CMK (cell line): ENCODE data around the gene SVIL.
"Not testable (repeated sequence)": the region's sequence is repeated elsewhere in the genome, so short reads cannot be mapped to it uniquely, and the experiment has no call there.

Source experiments
- DNase-seq: peaks from one replicate; pipeline ENCODE4 v3.0.0-alpha.2; 2010; ENCODE audit warnings: low read depth

The SVIL gene

GRCh38 chr10:29540016-29540415 is 94.8 kb downstream of the SVIL start:
- no peak for DNase-seq

GRCh38 chr10:29539412-29539811 is 95.4 kb downstream of the SVIL start:
- no peak for DNase-seq

- DNase-seq, result no peak
Observed at GRCh38 chr10:29537799-29538198, 97.0 kb downstream of the SVIL start.

- not testable (repeated sequence) for DNase-seq
Observed at GRCh38 chr10:29536691-29537090, 98.1 kb downstream of the SVIL start.

GRCh38 chr10:29535778-29536453 is 98.9 kb downstream of the SVIL start:
- DNase-seq, result no peak

- DNase-seq, result no peak
Observed at GRCh38 chr10:29535012-29535777, 99.6 kb downstream of the SVIL start.

- DNase-seq, result no peak
Observed at GRCh38 chr10:29534590-29534989, 100.2 kb downstream of the SVIL start.

GRCh38 chr10:29533696-29534285 is 101.0 kb downstream of the SVIL start:
- no peak for DNase-seq

- no peak for DNase-seq
Observed at GRCh38 chr10:29533046-29533445, 101.7 kb downstream of the SVIL start.

GRCh38 chr10:29532256-29532878 is 102.4 kb downstream of the SVIL start:
- DNase-seq, result no peak

- no peak for DNase-seq
Observed at GRCh38 chr10:29530112-29530976, 104.4 kb downstream of the SVIL start.

- no peak for DNase-seq
Observed at GRCh38 chr10:29529146-29529545, 105.6 kb downstream of the SVIL start.

GRCh38 chr10:29525762-29526161 is 109.0 kb downstream of the SVIL start:
- DNase-seq, result no peak

GRCh38 chr10:29524720-29525119 is 110.1 kb downstream of the SVIL start:
- DNase-seq, result no peak

- no peak for DNase-seq
Observed at GRCh38 chr10:29524294-29524693, 110.5 kb downstream of the SVIL start.

- no peak for DNase-seq
Observed at GRCh38 chr10:29522918-29523317, 111.9 kb downstream of the SVIL start.

- no peak for DNase-seq
Observed at GRCh38 chr10:29522061-29522855, 112.5 kb downstream of the SVIL start.

- no peak for DNase-seq
Observed at GRCh38 chr10:29519659-29520058, 115.1 kb downstream of the SVIL start.

GRCh38 chr10:29517352-29517923 is 117.3 kb downstream of the SVIL start:
- no peak for DNase-seq

GRCh38 chr10:29516309-29516932 is 118.3 kb downstream of the SVIL start:
- not testable (repeated sequence) for DNase-seq
